ENCODE results near the gene CEP350. TPM values are rescaled to one million over a fixed set of nuclear protein-coding genes. Genes with fewer than 3 reads are reported as not detected.

The CEP350 gene
- polyA plus RNA-seq, 1 experiment = 5.4 TPM

DNA sequence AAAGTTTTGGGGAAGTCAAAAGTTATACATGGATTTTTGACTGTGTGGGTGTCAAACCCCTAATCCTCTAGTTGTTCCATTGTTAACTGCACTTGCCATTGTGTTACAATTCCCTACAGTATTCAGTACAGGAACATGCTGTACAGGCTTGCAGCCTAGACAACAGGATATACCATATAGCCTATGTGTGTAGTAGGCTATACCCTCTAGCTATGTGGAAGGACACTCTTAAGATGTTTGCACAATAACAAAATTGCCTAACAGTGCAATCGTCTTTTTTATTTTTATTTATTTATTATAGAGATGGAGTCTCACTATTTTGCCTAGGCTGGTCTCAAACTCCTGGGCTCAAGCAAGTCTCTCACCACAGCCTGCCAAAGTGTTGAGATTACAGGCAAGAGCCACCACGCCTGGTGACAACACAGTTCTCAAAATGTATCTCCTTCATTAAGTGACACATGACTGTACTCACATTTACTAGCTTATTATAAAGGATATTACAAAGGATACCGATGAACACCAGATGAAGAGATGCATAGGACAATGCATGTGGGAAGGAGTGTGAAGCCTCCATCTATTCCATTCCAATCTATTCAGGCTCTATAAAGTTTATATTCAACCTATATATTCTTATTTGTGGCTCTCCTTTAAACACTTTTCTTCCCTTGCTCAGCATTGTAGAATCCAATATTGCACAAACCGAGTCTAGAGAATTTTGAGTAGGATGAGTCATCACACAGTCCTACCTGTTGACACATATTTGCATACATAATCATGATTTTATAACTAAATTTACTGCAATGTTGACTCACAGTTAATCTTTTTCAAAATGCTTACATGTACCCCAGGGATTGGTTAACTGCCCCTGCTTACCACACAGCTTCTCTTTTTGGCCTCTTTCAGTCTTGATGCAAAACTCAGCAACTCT lies 28.4 kb upstream of the CEP350 start:
- TF ChIP-seq, protein P1, sequence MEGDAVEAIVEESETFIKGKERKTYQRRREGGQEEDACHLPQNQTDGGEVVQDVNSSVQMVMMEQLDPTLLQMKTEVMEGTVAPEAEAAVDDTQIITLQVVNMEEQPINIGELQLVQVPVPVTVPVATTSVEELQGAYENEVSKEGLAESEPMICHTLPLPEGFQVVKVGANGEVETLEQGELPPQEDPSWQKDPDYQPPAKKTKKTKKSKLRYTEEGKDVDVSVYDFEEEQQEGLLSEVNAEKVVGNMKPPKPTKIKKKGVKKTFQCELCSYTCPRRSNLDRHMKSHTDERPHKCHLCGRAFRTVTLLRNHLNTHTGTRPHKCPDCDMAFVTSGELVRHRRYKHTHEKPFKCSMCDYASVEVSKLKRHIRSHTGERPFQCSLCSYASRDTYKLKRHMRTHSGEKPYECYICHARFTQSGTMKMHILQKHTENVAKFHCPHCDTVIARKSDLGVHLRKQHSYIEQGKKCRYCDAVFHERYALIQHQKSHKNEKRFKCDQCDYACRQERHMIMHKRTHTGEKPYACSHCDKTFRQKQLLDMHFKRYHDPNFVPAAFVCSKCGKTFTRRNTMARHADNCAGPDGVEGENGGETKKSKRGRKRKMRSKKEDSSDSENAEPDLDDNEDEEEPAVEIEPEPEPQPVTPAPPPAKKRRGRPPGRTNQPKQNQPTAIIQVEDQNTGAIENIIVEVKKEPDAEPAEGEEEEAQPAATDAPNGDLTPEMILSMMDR (IDR thresholded peaks at IDR 0.05; ENCODE audit: insufficient read depth, low read depth, low read length) = no peak
- CTCF ChIA-PET = interaction anchor here (1.2 to 2.4 kb wide), 3 partner anchors 13 to 58 kb away, joined by 3 to 5 read pairs (median 5); no protein-coding TSS in a partner anchor
- no peaks in the 10 kb centered on the region for H3K27me3 ChIP-seq (ENCODE audit: control insufficient read depth, insufficient read depth, low read length)
- POLR2A ChIA-PET = interaction anchor here (0.6 kb wide), 1 partner anchor 88 kb away, joined by 3 read pairs; no protein-coding TSS in a partner anchor
- no peak overlapping the region for H3K4me3 ChIP-seq (ENCODE audit: low read depth, low read length)
- H3K36me3 ChIP-seq (ENCODE audit: control insufficient read depth, insufficient read depth, low read length) = no peaks in the 10 kb centered on the region
- DNase-seq (ENCODE audit: low read depth) = peak; percentile 26

DNA sequence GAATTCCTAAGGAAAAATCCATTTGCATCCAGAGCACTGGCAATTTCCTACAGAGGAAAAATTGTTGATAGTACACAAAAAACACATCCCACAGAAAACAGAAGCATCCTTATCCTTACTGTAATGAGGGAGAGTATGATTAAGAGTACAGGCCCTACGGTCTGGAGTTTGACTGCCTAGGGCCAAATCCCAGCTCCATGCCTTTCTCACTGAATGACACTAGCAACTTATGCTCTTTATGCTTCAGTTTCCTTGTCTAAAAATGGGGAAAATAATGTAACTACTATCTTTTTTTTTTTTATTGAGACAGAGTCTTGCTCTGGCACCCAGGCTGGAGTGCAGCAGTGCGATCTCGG lies 27.8 kb upstream of the CEP350 start:
- TF ChIP-seq, protein P1 (IDR thresholded peaks at IDR 0.05; ENCODE audit: insufficient read depth, low read depth, low read length) = no peak
- ChIA-PET POLR2A (no interaction called here), CTCF (interaction anchor here (1.2 to 2.4 kb wide), 3 partner anchors 12 to 59 kb away, joined by 3 to 5 read pairs (median 5); no protein-coding TSS in a partner anchor)
- no peak for DNase-seq (ENCODE audit: low read depth)
- Histone ChIP-seq H3K27me3 (ENCODE audit: control insufficient read depth, insufficient read depth, low read length) (no peaks in the 10 kb centered on the region), H3K4me3 (ENCODE audit: low read depth, low read length) (no peak overlapping the region), H3K36me3 (ENCODE audit: control insufficient read depth, insufficient read depth, low read length) (no peaks in the 10 kb centered on the region)

DNA sequence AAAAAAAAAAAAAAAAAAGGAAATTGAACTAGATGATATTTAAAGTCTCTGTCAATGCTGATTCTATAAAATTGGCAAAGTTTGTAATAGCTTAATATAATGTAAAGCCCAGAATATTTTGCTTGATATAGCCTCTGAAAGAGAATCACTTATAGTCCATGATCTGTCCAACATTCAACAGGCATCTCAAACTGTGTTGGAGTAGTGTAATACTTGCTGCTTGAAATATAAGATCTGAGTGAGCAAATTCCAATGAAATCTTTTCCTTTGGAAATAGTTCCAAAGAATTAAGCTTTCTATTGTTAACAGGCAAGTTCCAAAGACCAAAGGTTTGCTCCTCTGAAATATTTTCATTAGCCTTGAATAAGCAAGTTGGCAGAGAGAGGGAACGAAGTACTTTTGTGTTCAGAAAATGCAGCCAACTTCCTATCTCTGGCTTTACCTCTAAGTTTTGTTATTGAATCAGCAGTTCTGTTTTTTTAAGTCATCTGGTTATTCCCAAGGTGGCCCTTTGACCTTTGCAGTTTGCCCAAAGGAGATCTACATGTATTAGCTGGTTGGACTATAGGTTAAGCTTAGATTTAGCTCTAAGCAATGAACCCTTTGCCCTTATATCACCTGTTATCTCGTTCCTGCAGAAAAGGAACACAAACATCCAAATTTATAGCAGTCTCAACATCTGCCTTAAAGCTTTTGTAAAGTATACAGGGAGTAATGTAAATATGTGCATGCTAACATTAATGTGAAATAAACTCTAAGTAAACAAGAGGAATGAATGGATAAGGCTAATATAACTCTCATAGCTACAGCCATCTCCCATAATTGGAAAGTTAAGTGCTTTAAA lies 24.4 kb upstream of the CEP350 start:
- TF ChIP-seq, protein P1 (IDR thresholded peaks at IDR 0.05; ENCODE audit: insufficient read depth, low read depth, low read length) = no peak
- Histone ChIP-seq H3K27me3 (ENCODE audit: control insufficient read depth, insufficient read depth, low read length) (no peaks in the 10 kb centered on the region), H3K36me3 (ENCODE audit: control insufficient read depth, insufficient read depth, low read length) (no peaks in the 10 kb centered on the region), H3K4me3 (ENCODE audit: low read depth, low read length) (no peak overlapping the region)
- POLR2A ChIA-PET = no interaction called here
- no peak for DNase-seq (ENCODE audit: low read depth)
- CTCF ChIA-PET = interaction anchor here (0.8 to 1.0 kb wide), 3 partner anchors 9 to 23 kb away, joined by 3 to 4 read pairs (median 3); no protein-coding TSS in a partner anchor

DNA sequence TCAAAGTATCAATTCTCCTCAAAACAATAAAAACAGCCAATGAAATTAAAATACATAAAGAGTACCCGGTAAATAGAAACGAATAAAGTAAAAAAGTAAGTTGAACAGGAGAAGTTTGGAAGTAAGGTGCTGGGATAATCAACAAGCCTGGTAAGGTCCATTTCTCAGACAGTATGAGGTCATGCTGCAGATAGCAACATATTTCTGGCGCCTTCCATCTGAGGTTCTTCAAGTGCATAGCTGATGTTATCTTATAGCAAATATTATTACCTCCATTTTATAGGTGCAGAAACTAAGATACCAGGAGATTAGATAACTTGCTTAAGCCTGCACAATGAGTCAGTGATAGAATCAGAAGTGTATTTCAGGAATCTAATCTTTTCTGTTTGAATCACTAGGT lies 23.7 kb upstream of the CEP350 start:
- POLR2A ChIA-PET = no interaction called here
- CTCF ChIA-PET = interaction anchor here (0.8 to 1.0 kb wide), 2 partner anchors 10 to 22 kb away, joined by 3 to 4 read pairs; no protein-coding TSS in a partner anchor
- H3K27me3 ChIP-seq (ENCODE audit: control insufficient read depth, insufficient read depth, low read length) = no peaks in the 10 kb centered on the region
- no peak overlapping the region for H3K4me3 ChIP-seq (ENCODE audit: low read depth, low read length)
- no peaks in the 10 kb centered on the region for H3K36me3 ChIP-seq (ENCODE audit: control insufficient read depth, insufficient read depth, low read length)
- TF ChIP-seq, protein P1 (IDR thresholded peaks at IDR 0.05; ENCODE audit: insufficient read depth, low read depth, low read length) = no peak
- DNase-seq (ENCODE audit: low read depth) = no peak

DNA sequence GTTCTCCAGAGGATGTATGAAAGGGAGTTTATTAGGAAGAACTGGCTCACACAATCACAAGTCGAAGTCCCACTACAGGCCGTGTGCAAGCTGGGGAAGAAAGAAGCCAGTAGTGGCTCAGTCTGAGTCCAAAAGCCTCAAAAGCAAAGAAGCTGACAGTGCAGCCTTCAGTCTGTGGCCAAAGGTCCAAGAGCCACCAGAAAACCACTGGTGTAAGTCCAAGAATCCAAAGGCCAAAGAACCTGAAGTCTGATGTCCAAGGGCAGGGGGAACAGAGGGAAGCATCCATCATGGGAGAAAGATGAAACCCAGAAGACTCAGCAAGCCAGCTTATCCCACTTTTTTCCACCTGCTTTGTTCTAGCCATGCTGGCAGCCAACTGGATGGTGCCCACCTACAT lies 21.4 kb upstream of the CEP350 start:
- no peak for DNase-seq (ENCODE audit: low read depth)
- no peaks in the 10 kb centered on the region for H3K36me3 ChIP-seq (ENCODE audit: control insufficient read depth, insufficient read depth, low read length)
- no peaks in the 10 kb centered on the region for H3K27me3 ChIP-seq (ENCODE audit: control insufficient read depth, insufficient read depth, low read length)
- CTCF ChIA-PET = interaction anchor here (1.4 kb wide), 1 partner anchor 19 kb away, joined by 3 read pairs; no protein-coding TSS in a partner anchor
- POLR2A ChIA-PET = no interaction called here
- TF ChIP-seq, protein P1 (IDR thresholded peaks at IDR 0.05; ENCODE audit: insufficient read depth, low read depth, low read length) = no peak
- no peak overlapping the region for H3K4me3 ChIP-seq (ENCODE audit: low read depth, low read length)

All from BJ (cell line).